ENCODE results near the gene CADM3. TPM values are rescaled to one million over a fixed set of nuclear protein-coding genes. Genes with fewer than 3 reads are reported as not detected.

Gene CADM3
- total RNA-seq, 1 donor from 2014 or later, result 23.8 TPM

- TF ChIP-seq CTCF (IDR thresholded peaks at IDR 0.05) (no peak), POLR2AphosphoS5 (IDR thresholded peaks at IDR 0.05; ENCODE audit: insufficient read depth in 1 of 2, low read depth in 1 of 2) (no peak), POLR2A (IDR thresholded peaks at IDR 0.05) (no peak)
- intact Hi-C loops (cut with DNase I), result no loop called here
- no peaks in the 10 kb centered on the region for H3K9me3 ChIP-seq
- peaks cover 15% of the 10 kb centered on the region for H3K4me1 ChIP-seq
- no peak for DNase-seq (ENCODE audit: extremely low spot score in 2 of 2)
- H3K4me3 ChIP-seq, result no peak overlapping the region
- no peaks in the 10 kb centered on the region for H3K36me3 ChIP-seq
- no peak overlapping the region for H3K27ac ChIP-seq
- no peaks in the 10 kb centered on the region for H3K27me3 ChIP-seq
These were observed 7.7 kb upstream of the CADM3 start for GRCh38 chr1:159163614-159164228.

- H3K4me3 ChIP-seq, result no peak overlapping the region
- H3K27me3 ChIP-seq, result no peaks in the 10 kb centered on the region
These were observed 3.4 kb upstream of the CADM3 start for GRCh38 chr1:159168043-159168442.

GRCh38 chr1:159170639-159171038 is 776 bp upstream of the CADM3 start:
- Histone ChIP-seq H3K4me3 (peak overlapping the region in 1 of 2 donors; percentile 61), H3K27me3 (no peaks in the 10 kb centered on the region), H3K36me3 (no peaks in the 10 kb centered on the region), H3K9me3 (no peaks in the 10 kb centered on the region), H3K4me1 (peaks cover 27% of the 10 kb centered on the region), H3K27ac (no peak overlapping the region)
- TF ChIP-seq POLR2A (IDR thresholded peaks at IDR 0.05) (no peak), POLR2AphosphoS5 (IDR thresholded peaks at IDR 0.05; ENCODE audit: insufficient read depth in 1 of 2, low read depth in 1 of 2) (no peak), CTCF (IDR thresholded peaks at IDR 0.05) (no peak)
- DNase-seq (ENCODE audit: extremely low spot score in 2 of 2), result no peak
- intact Hi-C loops (cut with DNase I), result no loop called here

More at GRCh38 chr1:159168043-159168442, 3.4 kb upstream of the CADM3 start:
- peaks cover 23% of the 10 kb centered on the region for H3K4me1 ChIP-seq
- no peaks in the 10 kb centered on the region for H3K9me3 ChIP-seq
- DNase-seq (ENCODE audit: extremely low spot score in 2 of 2), result no peak
- no peak overlapping the region for H3K27ac ChIP-seq
- intact Hi-C loops (cut with DNase I), result no loop called here
- TF ChIP-seq CTCF (IDR thresholded peaks at IDR 0.05) (no peak), POLR2AphosphoS5 (IDR thresholded peaks at IDR 0.05; ENCODE audit: insufficient read depth in 1 of 2, low read depth in 1 of 2) (no peak), POLR2A (IDR thresholded peaks at IDR 0.05) (no peak)
- H3K36me3 ChIP-seq, result no peaks in the 10 kb centered on the region

- Histone ChIP-seq H3K4me3 (peak overlapping the region; percentile 51 to 61), H3K4me1 (peaks cover 27% of the 10 kb centered on the region), H3K9me3 (no peaks in the 10 kb centered on the region), H3K27ac (peak overlapping the region; percentile 77), H3K27me3 (no peaks in the 10 kb centered on the region), H3K36me3 (no peaks in the 10 kb centered on the region)
- no peak for TF ChIP-seq POLR2AphosphoS5 (IDR thresholded peaks at IDR 0.05; ENCODE audit: insufficient read depth in 1 of 2, low read depth in 1 of 2)
- TF ChIP-seq POLR2A (IDR thresholded peaks at IDR 0.05), result no peak
- TF ChIP-seq CTCF (IDR thresholded peaks at IDR 0.05), result no peak
- no peak for DNase-seq (ENCODE audit: extremely low spot score in 2 of 2)
- intact Hi-C loops (cut with DNase I), result no loop called here
These were observed 480 bp downstream of the CADM3 start for GRCh38 chr1:159171688-159172501.
